ENCODE data around the gene PDE6C. TPM values are rescaled to one million over a fixed set of nuclear protein-coding genes. Genes with fewer than 3 reads are reported as not detected.

PDE6C gene
- total RNA-seq (2014; rRNA removed; shearing (Covaris generic)): 0.03 and 0.05 TPM in 2 replicates
- total RNA-seq (2022): 0.13 TPM in 1 of 2 replicates, not detected in the other
- percentile 28 among the genes with signal in this experiment for Bru-seq, nascent RNA
- percentile 18 among the genes with signal in this experiment for BruChase-seq, experiment 1, labeled RNA remaining after a 6-hour chase
- percentile 19 among the genes with signal in this experiment for BruChase-seq, experiment 2, labeled RNA remaining after a 2-hour chase
- long read RNA-seq: 0 reads

- Histone ChIP-seq H3K36me3 (ENCODE audit: insufficient read depth, low read length) (no peaks in the 10 kb centered on the region), H3K9me2 (ENCODE audit: insufficient read depth, low read length) (no peaks in the 10 kb centered on the region), H3K9me3 (ENCODE audit: low read length) (no peaks in the 10 kb centered on the region), H3K27ac (ENCODE audit: low read depth, low read length, poor library complexity, severe bottlenecking) (no peak within 1 kb of the TSS), H4K20me1 (ENCODE audit: insufficient read depth, low read length) (no peaks in the 10 kb centered on the region), H3K4me2 (ENCODE audit: low read length) (no peak within 1 kb of the TSS), H2AFZ (ENCODE audit: low read length) (no peak within 1 kb of the TSS), H3K4me3 (ENCODE audit: low read depth, low read length, poor library complexity, severe bottlenecking) (no peak within 1 kb of the TSS), H3K79me2 (ENCODE audit: insufficient read depth, low read depth, low read length) (no peaks in the 10 kb centered on the region), H3K4me1 (ENCODE audit: insufficient read depth, low read length, poor library complexity, severe bottlenecking) (peaks cover 38% of the 10 kb centered on the region)
- BruUV-seq (replicated peaks): no TSS peak
- ChIA-PET POLR2A (interaction anchor here (0.6 to 1.1 kb wide), 3 partner anchors 22 to 1604 kb away, joined by 3 read pairs; no protein-coding TSS in a partner anchor), CTCF (ENCODE audit: unreplicated experiment) (interaction anchor here (1.1 kb wide), 1 partner anchor 8 kb away, joined by 3 read pairs; no protein-coding TSS in a partner anchor)
- intact Hi-C loops (cut with micrococcal nuclease; ENCODE audit: unreplicated experiment): no loop called here
- no peak for DNase-seq (ENCODE audit: low spot score)
- TF ChIP-seq CTCF (conservative IDR thresholded peaks at IDR 0.05; ENCODE audit: low read length) (no peak), EZH2phosphoT487 (IDR thresholded peaks at IDR 0.05; ENCODE audit: borderline replicate concordance, low read depth, low read length) (no peak)
Measured at GRCh38 chr10:93612311-93612710, at the start of gene PDE6C. PDE6C (plus strand) TSS chr10:93612537; CDS start chr10:93612726, 189 bp downstream.

GRCh38 chr10:93565446-93565845, 46.9 kb upstream of the PDE6C start:
- intact Hi-C loops (cut with micrococcal nuclease; ENCODE audit: unreplicated experiment): no loop called here
- H3K9me2 ChIP-seq (ENCODE audit: insufficient read depth, low read length): no peaks in the 10 kb centered on the region
- H3K4me2 ChIP-seq (ENCODE audit: low read length): no peak overlapping the region
- no TSS peak for BruUV-seq (replicated peaks)
- POLR2A ChIA-PET: interaction anchor here (1.2 kb wide), 1 partner anchor 97 kb away, joined by 4 read pairs; no protein-coding TSS in a partner anchor
- no peaks in the 10 kb centered on the region for H3K4me1 ChIP-seq (ENCODE audit: insufficient read depth, low read length, poor library complexity, severe bottlenecking)
- H2AFZ ChIP-seq (ENCODE audit: low read length): no peak overlapping the region
- H4K20me1 ChIP-seq (ENCODE audit: insufficient read depth, low read length): no peaks in the 10 kb centered on the region
- CTCF ChIA-PET (ENCODE audit: unreplicated experiment): no interaction called here
- H3K9me3 ChIP-seq (ENCODE audit: low read length): no peaks in the 10 kb centered on the region
- no peaks in the 10 kb centered on the region for H3K79me2 ChIP-seq (ENCODE audit: insufficient read depth, low read depth, low read length)
- H3K36me3 ChIP-seq (ENCODE audit: insufficient read depth, low read length): no peaks in the 10 kb centered on the region
- no peak overlapping the region for H3K27ac ChIP-seq (ENCODE audit: low read depth, low read length, poor library complexity, severe bottlenecking)
- TF ChIP-seq EZH2phosphoT487 (IDR thresholded peaks at IDR 0.05; ENCODE audit: borderline replicate concordance, low read depth, low read length) (no peak), CTCF (conservative IDR thresholded peaks at IDR 0.05; ENCODE audit: low read length) (no peak)
- DNase-seq (ENCODE audit: low spot score): no peak
- H3K4me3 ChIP-seq (ENCODE audit: low read depth, low read length, poor library complexity, severe bottlenecking): no peak overlapping the region
